ENCODE results near the gene DUSP22. TPM values are rescaled to one million over a fixed set of nuclear protein-coding genes. Genes with fewer than 3 reads are reported as not detected.

Gene DUSP22
- total and polyA plus RNA-seq, 4 donors: 9.5 to 31.0 (median 20.1) TPM

GRCh38 chr6:343960-344815 lies 51.9 kb downstream of the DUSP22 start:
- 89% methylated on average over 20 of the region's 20 CpGs for WGBS
- Histone ChIP-seq H3K9me3 (ENCODE audit: control insufficient read depth in 4 of 4, low read length in 3 of 4) (no peaks in the 10 kb centered on the region), H3K4me1 (ENCODE audit: control insufficient read depth in 4 of 4, insufficient read depth in 4 of 4, low read length in 3 of 4) (no peaks in the 10 kb centered on the region), H3K4me3 (ENCODE audit: low read depth in 1 of 3, low read length in 3 of 3) (no peak overlapping the region), H3K36me3 (ENCODE audit: control insufficient read depth in 4 of 4, insufficient read depth in 3 of 4, low read depth in 1 of 4, low read length in 3 of 4) (peaks cover 0 to 18% (median 4%) of the 10 kb centered on the region in 4 donors), H3K27ac (ENCODE audit: low read depth in 1 of 2, low read length in 2 of 2) (no peak overlapping the region), H3K9ac (ENCODE audit: low read depth in 1 of 2, low read length in 2 of 2) (no peak overlapping the region), H3K27me3 (ENCODE audit: control insufficient read depth in 4 of 4, insufficient read depth in 4 of 4, low read length in 3 of 4) (no peaks in the 10 kb centered on the region)
- no peak for DNase-seq (ENCODE audit: low spot score)
- TF ChIP-seq TAF1 (conservative IDR thresholded peaks at IDR 0.05) (no peak), YY1 (IDR thresholded peaks at IDR 0.05) (no peak), REST (IDR thresholded peaks at IDR 0.05) (no peak), EGR1 (IDR thresholded peaks at IDR 0.05; ENCODE audit: low read depth in 2 of 2) (no peak), NR2F2 (IDR thresholded peaks at IDR 0.05) (no peak), GABPA (IDR thresholded peaks at IDR 0.05 in 1 of 2, conservative IDR thresholded peaks at IDR 0.05 in 1 of 2) (no peak), JUND (IDR thresholded peaks at IDR 0.05) (no peak), RXRA (IDR thresholded peaks at IDR 0.05) (no peak), ATF3 (IDR thresholded peaks at IDR 0.05) (no peak), ZBTB33 (IDR thresholded peaks at IDR 0.05) (no peak), FOXA1 (IDR thresholded peaks at IDR 0.05) (no peak), SP1 (IDR thresholded peaks at IDR 0.05) (no peak), RAD21 (IDR thresholded peaks at IDR 0.05) (no peak), MAX (IDR thresholded peaks at IDR 0.05) (no peak), HNF4G (IDR thresholded peaks at IDR 0.05) (no peak), CTCF (IDR thresholded peaks at IDR 0.05; ENCODE audit: low read depth, low read length, missing input control) (no peak)
